GM12878 (cell line): ENCODE data around the gene RAB37. TPM values are rescaled to one million over a fixed set of nuclear protein-coding genes. Genes with fewer than 3 reads are reported as not detected.
A peak's percentile ranks its signal among the peaks of the same experiment; 100 is the strongest.

Experiments
- ATAC-seq: fragments of 200-7000 bp; cut with Tn5 transposase; 3 replicates; pipeline ENCODE4 v1.9.1; 2020; ENCODE audit warnings: mild to moderate bottlenecking, moderate library complexity
- BruUV-seq: library from RNA; stranded (reverse); fragments of 400-500 nt; replicated peaks from 2 replicates; lab custom pipeline; 2021; lab: Mats Ljungman, UMichigan
- CTCF ChIA-PET: fragments of 300-600 bp; sonication (Branson Sonifier 250); formaldehyde crosslinking; extraction: SDS; loops from one replicate; lab custom pipeline; 2021; ENCODE audit warnings: inconsistent platforms; lab: Yijun Ruan, JAX
- POLR2A ChIA-PET: fragments of 350-600 bp; formaldehyde crosslinking; extraction: SDS; loops from one replicate; lab custom pipeline; 2021; ENCODE audit warnings: inconsistent platforms; lab: Charles Lee
- RAD21 ChIA-PET: fragments of 300-600 bp; sonication (Branson Sonifier 250); formaldehyde crosslinking; loops from one replicate; lab custom pipeline; 2023; ENCODE audit warnings: antibody characterized with exemption; ENCODE audit not compliant: unreplicated experiment; lab: Charles Lee
- SMC1A ChIA-PET: fragments of 300-600 bp; sonication (Branson Sonifier 250); formaldehyde crosslinking; loops from one replicate; lab custom pipeline; 2023; ENCODE audit not compliant: unreplicated experiment, uncharacterized antibody; lab: Charles Lee
- DNase-seq: peaks from one replicate; pipeline ENCODE4 v3.0.0-alpha.2; 2011; ENCODE audit warnings: low read depth, low spot score
- FAIRE-seq: peaks from 3 replicates; lab custom pipeline; 2011; peaks lifted over from hg19 to GRCh38; lab: Jason Lieb, UNC
- H2AFZ ChIP-seq: 2 replicates; pipeline ENCODE4 v1.6.0; 2011; ENCODE audit warnings: low read depth, low read length, control low read depth; ENCODE audit not compliant: control insufficient read depth
- H3K27ac ChIP-seq: 2 replicates; pipeline ENCODE4 v1.5.1; 2011; ENCODE audit warnings: control low read depth; ENCODE audit not compliant: control insufficient read depth, insufficient read depth
- H3K27me3 ChIP-seq, 2 experiments: replicated peaks in 1 of 2; 2 replicates each; pipeline versions ENCODE4 v1.6.0 to v1.6.1; 2011; ENCODE audit warnings: low read length in 1 of 2; ENCODE audit not compliant: control insufficient read depth in 2 of 2, insufficient read depth in 2 of 2
- H3K36me3 ChIP-seq, 2 experiments: 2 replicates each; pipeline ENCODE4 v1.5.1; 2011; ENCODE audit warnings: low read length in 1 of 2; ENCODE audit not compliant: control insufficient read depth in 2 of 2, insufficient read depth in 2 of 2
- H3K4me1 ChIP-seq: 2 replicates; pipeline ENCODE4 v1.6.1; 2011; ENCODE audit warnings: mild to moderate bottlenecking, low read length, moderate library complexity, mixed read lengths; ENCODE audit not compliant: control insufficient read depth, insufficient read depth
- H3K4me2 ChIP-seq: 2 replicates; pipeline ENCODE4 v1.6.0; 2011; ENCODE audit warnings: control low read depth; ENCODE audit not compliant: control insufficient read depth, insufficient read depth
- H3K4me3 ChIP-seq: fragments of 200-600 bp; sonication (generic); 2 replicates; pipeline ENCODE4 v1.5.1; 2016
- H3K79me2 ChIP-seq: 2 replicates; pipeline ENCODE4 v1.6.0; 2011; ENCODE audit warnings: low read length; ENCODE audit not compliant: control insufficient read depth, insufficient read depth
- H3K9ac ChIP-seq: 2 replicates; pipeline ENCODE4 v1.8.0; 2011; ENCODE audit warnings: low read length, control low read depth, mixed read lengths; ENCODE audit not compliant: control insufficient read depth, insufficient read depth
- H3K9me3 ChIP-seq: replicated peaks from 3 replicates; pipeline ENCODE4 v1.5.1; 2011; ENCODE audit warnings: mild to moderate bottlenecking, low read length; ENCODE audit not compliant: control insufficient read depth, insufficient read depth
- H4K20me1 ChIP-seq: 2 replicates; pipeline ENCODE4 v1.6.0; 2011; ENCODE audit not compliant: control insufficient read depth, insufficient read depth
- CREB1 ChIP-seq: IDR thresholded peaks from 2 replicates; pipeline ENCODE4 v1.6.1; 2012; ENCODE audit warnings: low read depth, mild to moderate bottlenecking, inconsistent platforms
- EP300 ChIP-seq, 2 experiments: fragments of 150-350 bp in 1 of 2; IDR thresholded peaks; 2 replicates each; pipeline ENCODE4 v1.6.1; 2011 to 2012; ENCODE audit warnings: low read depth in 2 of 2, low read length in 2 of 2, borderline replicate concordance in 1 of 2, improper control_type of control experiment in 1 of 2, inconsistent platforms in 1 of 2; ENCODE audit not compliant: control insufficient read depth in 1 of 2
- FOXM1 ChIP-seq: IDR thresholded peaks from 2 replicates; pipeline ENCODE4 v1.6.1; 2012; ENCODE audit warnings: low read depth, mild to moderate bottlenecking, inconsistent platforms, low read length, moderate library complexity
- HCFC1 ChIP-seq: fragments of 150-350 bp; IDR thresholded peaks from 2 replicates; pipeline ENCODE4 v1.6.1; 2014; ENCODE audit warnings: low read length
- NR2C2 ChIP-seq: IDR thresholded peaks from 2 replicates; pipeline ENCODE4 v1.6.1; 2011; ENCODE audit warnings: borderline replicate concordance, low read depth; ENCODE audit not compliant: control insufficient read depth, insufficient read length
- SPI1 ChIP-seq: IDR thresholded peaks from 2 replicates; pipeline ENCODE4 v1.6.1; 2011; ENCODE audit warnings: low read depth, mild to moderate bottlenecking, low read length, moderate library complexity, borderline replicate concordance; ENCODE audit not compliant: insufficient read depth
- ZSCAN29 ChIP-seq: fragments of 450-650 bp; IDR thresholded peaks from 2 replicates; pipeline ENCODE4 v1.6.1; 2017; ENCODE audit warnings: mild to moderate bottlenecking, moderate library complexity
- ZZZ3 ChIP-seq: IDR thresholded peaks from 2 replicates; pipeline ENCODE4 v1.6.1; 2011; ENCODE audit warnings: low read depth; ENCODE audit not compliant: control insufficient read depth, insufficient read length
- WGBS: methylation state at CpG from one replicate; pipeline ENCODE4 v1.1.6; 2016; ENCODE audit warnings: low lambda C conversion rate; ENCODE audit not compliant: insufficient replicate concordance, insufficient coverage; ENCODE audit errors: missing lambda C conversion rate; 5-methylcytosine and 5-hydroxymethylcytosine counted together
- in situ Hi-C: fragments of 300-500 bp; cut with MboI; formaldehyde crosslinking; loops from 9 replicates; pipeline ENCODE4 v1.14.3; 2018; ENCODE audit warnings: mixed read lengths
- intact Hi-C: fragments of 100-400 bp; cut with micrococcal nuclease; formaldehyde crosslinking; loops from one replicate; pipeline ENCODE4 v1.14.2; 2022; ENCODE audit not compliant: unreplicated experiment
- polyA plus RNA-seq, 11 experiments: library from polyadenylated mRNA; depleted of rRNA in 4 of 11; unstranded in 6 of 11; stranded (reverse) in 5 of 11; fragments of >200 nt; fragmentation: Nextera tagmentation in 4 of 11; fragmentation: Illumina TruSeq in 1 of 11; extraction: Ambion mirVana in 4 of 11; extraction: Trizol in 1 of 11; gene quantifications; 1 replicate in 1 of 11; 2 replicates in 10 of 11; pipeline versions ENCODE4 v1.2.1 to v1.2.3, GENCODE V29; 2011 to 2016; ENCODE audit warnings: inconsistent platforms in 2 of 11, missing spikeins in 2 of 11, low read depth in 1 of 11
- total RNA-seq, 4 experiments: library from RNA; depleted of rRNA in 3 of 4; stranded (reverse); fragments of >200 nt in 3 of 4; fragmentation: Illumina TruSeq in 1 of 4; extraction: Trizol in 1 of 4; gene quantifications; 2 replicates each; pipeline versions ENCODE4 v1.2.1 to v1.2.3, GENCODE V29; 2013 to 2021
- TF ChIP-seq, protein P1 (sequence below): fragments of 450-650 bp; IDR thresholded peaks from 2 replicates; pipeline ENCODE4 v1.6.1; 2017; ENCODE audit warnings: mild to moderate bottlenecking
- TF ChIP-seq, protein P2 (sequence below): IDR thresholded peaks from 2 replicates; pipeline ENCODE4 v1.6.1; 2011; ENCODE audit warnings: low read depth, low read length, improper control_type of control experiment, borderline replicate concordance
- TF ChIP-seq, protein P3 (sequence below): IDR thresholded peaks from 2 replicates; pipeline ENCODE4 v1.6.1; 2011; ENCODE audit warnings: low read depth, mild to moderate bottlenecking, low read length, moderate library complexity, borderline replicate concordance; ENCODE audit errors: extremely low read depth

Gene RAB37
- total and polyA plus RNA-seq, 10 of the 15 experiments (the other 5 are each of a cell fraction or from before 2014, with no cell fraction given) = 0.48 to 5.6 (median 1.7) TPM

DNA sequence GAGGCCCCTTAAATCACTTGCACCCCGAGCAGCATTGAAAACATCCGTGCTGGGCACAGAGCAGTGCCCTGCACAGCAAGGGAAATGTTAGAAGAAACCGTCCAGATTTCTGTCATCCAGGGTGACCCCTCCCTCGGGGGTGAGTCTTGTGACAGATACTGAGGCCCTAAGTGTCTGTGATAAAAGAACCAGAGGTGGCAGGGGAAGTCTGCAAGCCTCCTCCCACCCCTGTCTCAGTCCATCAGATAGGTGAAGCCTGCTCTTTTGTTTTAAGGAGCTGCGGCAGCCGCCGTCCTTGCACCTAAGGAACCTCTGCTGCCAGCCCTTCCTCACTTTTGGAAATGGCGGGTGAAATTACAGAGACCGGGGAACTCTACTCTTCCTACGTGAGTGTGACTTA, 39.9 kb downstream of the RAB37 start:
- 28% methylated on average over 10 of the region's 10 CpGs for WGBS

More for the DNA sequence above, 39.9 kb downstream of the RAB37 start:
- Histone ChIP-seq H3K4me2 (peak overlapping the region; percentile 95), H3K79me2 (peaks cover 16% of the 10 kb centered on the region), H2AFZ (no peak overlapping the region), H3K9ac (peak overlapping the region; percentile 83), H3K27me3 (no peaks in the 10 kb centered on the region), H3K4me1 (peaks cover 28% of the 10 kb centered on the region), H3K36me3 (peaks cover 6 to 13% of the 10 kb centered on the region in 2 experiments; a peak in 3 of 4 replicates), H4K20me1 (no peaks in the 10 kb centered on the region; the same call in 1 of the 2 replicates), H3K4me3 (peak overlapping the region; percentile 73), H3K9me3 (no peaks in the 10 kb centered on the region), H3K27ac (no peak overlapping the region)
- DNase-seq = no peak
- ChIA-PET CTCF (interaction anchor here (1.6 to 3.4 kb wide), 4 partner anchors 15 to 40 kb away, joined by 3 to 17 read pairs (median 14); partner anchors contain the start of gene RAB37), SMC1A (interaction anchor here (0.8 to 3.5 kb wide), 8 partner anchors 16 to 184 kb away, joined by 3 to 13 read pairs (median 5); no protein-coding TSS in a partner anchor), POLR2A (interaction anchor here (0.7 to 2.3 kb wide), 7 partner anchors 17 to 96 kb away, joined by 3 to 15 read pairs (median 5); partner anchors contain the start of gene FDXR), RAD21 (interaction anchor here (0.6 to 3.1 kb wide), 9 partner anchors 18 to 395 kb away, joined by 3 to 11 read pairs (median 4); partner anchors contain the start of genes FDXR and RAB37)
- FAIRE-seq = no peak
- BruUV-seq = no TSS peak
- peak; percentile 1; the same call in 1 of the 3 replicates for ATAC-seq
- intact Hi-C loops (no loop called here), in situ Hi-C loops (no loop called here)
- TF ChIP-seq, protein P1, sequence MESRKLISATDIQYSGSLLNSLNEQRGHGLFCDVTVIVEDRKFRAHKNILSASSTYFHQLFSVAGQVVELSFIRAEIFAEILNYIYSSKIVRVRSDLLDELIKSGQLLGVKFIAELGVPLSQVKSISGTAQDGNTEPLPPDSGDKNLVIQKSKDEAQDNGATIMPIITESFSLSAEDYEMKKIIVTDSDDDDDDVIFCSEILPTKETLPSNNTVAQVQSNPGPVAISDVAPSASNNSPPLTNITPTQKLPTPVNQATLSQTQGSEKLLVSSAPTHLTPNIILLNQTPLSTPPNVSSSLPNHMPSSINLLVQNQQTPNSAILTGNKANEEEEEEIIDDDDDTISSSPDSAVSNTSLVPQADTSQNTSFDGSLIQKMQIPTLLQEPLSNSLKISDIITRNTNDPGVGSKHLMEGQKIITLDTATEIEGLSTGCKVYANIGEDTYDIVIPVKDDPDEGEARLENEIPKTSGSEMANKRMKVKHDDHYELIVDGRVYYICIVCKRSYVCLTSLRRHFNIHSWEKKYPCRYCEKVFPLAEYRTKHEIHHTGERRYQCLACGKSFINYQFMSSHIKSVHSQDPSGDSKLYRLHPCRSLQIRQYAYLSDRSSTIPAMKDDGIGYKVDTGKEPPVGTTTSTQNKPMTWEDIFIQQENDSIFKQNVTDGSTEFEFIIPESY = no peak
- TF ChIP-seq EP300 (IDR thresholded peaks at IDR 0.05; ENCODE audit: borderline replicate concordance in 1 of 2, control insufficient read depth in 1 of 2, low read depth in 2 of 2, low read length in 2 of 2) (no peak), NR2C2 (no peak), FOXM1 (no peak), ZZZ3 (no peak), CREB1 (no peak), SPI1 (no peak), ZSCAN29 (no peak), HCFC1 (no peak)
- TF ChIP-seq, protein P2, sequence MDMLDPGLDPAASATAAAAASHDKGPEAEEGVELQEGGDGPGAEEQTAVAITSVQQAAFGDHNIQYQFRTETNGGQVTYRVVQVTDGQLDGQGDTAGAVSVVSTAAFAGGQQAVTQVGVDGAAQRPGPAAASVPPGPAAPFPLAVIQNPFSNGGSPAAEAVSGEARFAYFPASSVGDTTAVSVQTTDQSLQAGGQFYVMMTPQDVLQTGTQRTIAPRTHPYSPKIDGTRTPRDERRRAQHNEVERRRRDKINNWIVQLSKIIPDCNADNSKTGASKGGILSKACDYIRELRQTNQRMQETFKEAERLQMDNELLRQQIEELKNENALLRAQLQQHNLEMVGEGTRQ = no peak
- TF ChIP-seq, protein P3, sequence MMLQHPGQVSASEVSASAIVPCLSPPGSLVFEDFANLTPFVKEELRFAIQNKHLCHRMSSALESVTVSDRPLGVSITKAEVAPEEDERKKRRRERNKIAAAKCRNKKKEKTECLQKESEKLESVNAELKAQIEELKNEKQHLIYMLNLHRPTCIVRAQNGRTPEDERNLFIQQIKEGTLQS = no peak
